NAMALWA (cell line): Measurements from ENCODE around the gene LSR.

Experiments
- DNase-seq: peaks from one replicate; pipeline ENCODE4 v3.0.0-alpha.2; 2015; ENCODE audit warnings: low spot score

LSR gene

DNA sequence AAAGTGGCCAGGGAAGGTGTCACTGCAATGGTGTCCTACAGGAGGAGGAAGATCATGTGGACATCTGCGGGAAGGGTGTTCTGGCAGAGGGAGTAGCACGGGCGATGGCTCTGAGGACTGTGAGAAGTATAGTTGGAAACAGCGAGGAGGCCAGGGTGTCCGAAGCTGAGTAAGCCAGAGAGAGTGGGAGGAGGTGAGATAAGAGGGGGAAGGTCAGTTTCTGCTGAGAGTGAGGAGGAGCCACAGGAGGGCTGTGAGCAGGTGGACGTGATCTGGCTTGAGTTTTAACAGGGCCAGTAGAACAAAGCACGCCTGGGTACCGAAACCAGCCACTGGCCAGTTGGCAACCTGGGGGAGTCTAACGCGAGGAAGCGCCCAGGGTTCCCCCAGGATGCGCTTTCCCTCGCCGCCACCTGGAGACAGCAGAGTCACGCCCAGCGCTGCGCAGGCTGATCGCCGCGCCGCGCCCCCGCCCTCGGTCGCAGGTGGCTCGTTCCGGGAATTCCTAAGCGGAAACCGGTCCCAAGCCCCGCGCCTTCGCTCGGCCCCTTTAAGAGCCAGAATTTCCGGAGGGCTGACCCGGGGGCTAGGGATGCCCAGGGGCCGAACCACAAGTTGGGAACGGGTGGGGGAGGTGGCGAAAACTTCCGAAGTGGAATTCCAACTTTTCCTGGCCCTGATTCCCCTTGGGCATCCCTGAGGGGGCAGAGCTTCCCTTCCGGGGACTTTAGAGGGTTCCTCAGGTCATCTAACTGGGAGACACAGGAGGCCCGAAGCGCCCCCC lies 1.1 kb upstream of the LSR start:
- no peak for DNase-seq

GRCh38 chr19:35249146-35249847 lies 495 bp downstream of the LSR start:
- DNase-seq, result no peak

GRCh38 chr19:35249848-35250711 lies 1.3 kb downstream of the LSR start:
- DNase-seq, result no peak

DNA sequence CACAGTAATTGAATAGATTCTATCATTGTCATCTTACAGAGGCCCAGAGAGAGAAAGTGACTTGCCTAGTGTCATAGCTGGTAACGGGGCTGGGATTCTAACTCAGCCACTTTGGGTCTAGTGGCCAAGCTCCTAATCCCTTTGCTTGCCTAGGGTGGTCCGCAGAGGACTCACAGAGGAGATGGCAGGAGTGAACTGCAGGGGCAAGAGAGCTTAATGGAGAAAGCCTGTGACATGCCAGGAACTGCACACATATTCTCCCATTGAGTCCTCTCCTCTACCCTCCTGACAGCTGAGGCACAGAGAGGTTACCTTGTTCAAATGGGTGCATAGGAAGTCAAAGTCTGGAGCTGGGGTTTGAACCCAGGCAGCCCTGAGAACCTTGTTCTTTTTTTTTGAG lies 2.7 kb downstream of the LSR start:
- no peak for DNase-seq

- no peak for DNase-seq
Observed at GRCh38 chr19:35253316-35254286, 4.8 kb downstream of the LSR start.

GRCh38 chr19:35254341-35255297 lies 5.8 kb downstream of the LSR start:
- no peak for DNase-seq

- no peak for DNase-seq
Observed at GRCh38 chr19:35256566-35256965, 7.8 kb downstream of the LSR start.

- DNase-seq, result no peak
Observed at GRCh38 chr19:35257113-35257461, 8.3 kb downstream of the LSR start.

DNA sequence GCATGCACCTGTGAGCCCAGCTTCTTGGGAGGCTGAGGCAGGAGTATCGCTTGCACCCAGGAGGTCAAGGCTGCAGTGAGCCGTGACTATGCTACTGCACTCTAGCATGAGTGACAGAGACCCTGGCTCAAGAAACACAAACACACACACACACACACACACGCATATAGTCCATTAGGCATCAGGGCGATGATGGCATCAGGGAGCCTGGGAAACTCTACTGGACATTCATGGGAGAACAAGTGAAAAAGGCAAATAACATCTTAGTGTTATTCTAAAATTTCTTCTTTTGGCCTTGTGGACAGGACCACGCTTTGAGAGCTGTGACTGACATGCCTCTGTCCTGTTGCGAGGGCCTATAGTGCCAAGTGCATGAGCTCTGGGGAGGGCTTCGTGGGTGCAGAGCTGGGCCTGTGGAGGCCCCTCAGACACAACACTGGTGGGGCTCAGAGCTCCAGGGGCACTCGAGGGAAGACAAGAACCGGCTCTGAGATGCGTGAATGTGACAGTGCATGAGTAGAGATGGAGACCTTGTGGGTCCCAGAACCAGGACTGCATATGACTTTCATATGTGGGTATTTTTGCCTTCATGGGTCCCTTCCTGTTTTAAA lies 12.0 kb downstream of the LSR start:
- DNase-seq, result no peak

DNA sequence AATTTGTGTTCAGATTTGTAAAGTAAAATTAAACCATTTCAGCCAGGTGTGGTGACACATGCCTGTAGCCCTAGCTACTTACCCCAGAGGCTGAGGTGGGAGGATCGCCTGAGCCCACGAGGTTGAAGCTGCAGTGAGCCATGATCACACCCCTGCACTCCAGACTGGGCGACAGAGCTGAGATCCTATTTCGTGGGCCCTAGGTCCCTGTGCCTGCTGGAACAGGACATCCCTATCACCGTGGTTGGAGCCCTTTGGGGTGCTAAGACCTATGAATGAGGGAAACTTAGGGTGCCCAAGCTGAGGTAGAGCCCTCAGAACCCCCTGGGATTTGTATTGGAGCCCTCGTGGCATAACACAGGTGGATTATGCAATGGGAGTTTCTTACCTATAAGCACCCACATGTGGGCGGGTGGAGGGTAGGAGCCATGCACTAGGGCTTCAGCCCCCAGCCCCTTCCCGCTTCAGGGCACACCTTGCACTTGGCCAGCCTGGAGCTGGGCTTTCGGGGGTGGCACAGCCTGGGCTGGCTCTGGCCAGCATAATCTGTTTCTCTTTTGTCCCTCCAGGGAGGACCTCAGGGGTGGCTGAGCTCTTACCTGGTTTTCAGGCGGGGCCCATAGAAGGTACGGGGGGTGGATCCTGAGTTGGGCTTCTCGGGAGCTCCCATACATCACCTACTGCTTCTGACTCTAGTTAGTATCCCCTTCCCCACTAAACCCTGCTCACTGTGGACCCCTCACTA lies 12.7 kb downstream of the LSR start:
- DNase-seq, result no peak

- no peak for DNase-seq
Observed at GRCh38 chr19:35262101-35262761, 13.4 kb downstream of the LSR start.

GRCh38 chr19:35264268-35265125 lies 15.7 kb downstream of the LSR start:
- DNase-seq, result no peak

- no peak for DNase-seq
Observed at GRCh38 chr19:35265126-35265899, 16.5 kb downstream of the LSR start.

DNA sequence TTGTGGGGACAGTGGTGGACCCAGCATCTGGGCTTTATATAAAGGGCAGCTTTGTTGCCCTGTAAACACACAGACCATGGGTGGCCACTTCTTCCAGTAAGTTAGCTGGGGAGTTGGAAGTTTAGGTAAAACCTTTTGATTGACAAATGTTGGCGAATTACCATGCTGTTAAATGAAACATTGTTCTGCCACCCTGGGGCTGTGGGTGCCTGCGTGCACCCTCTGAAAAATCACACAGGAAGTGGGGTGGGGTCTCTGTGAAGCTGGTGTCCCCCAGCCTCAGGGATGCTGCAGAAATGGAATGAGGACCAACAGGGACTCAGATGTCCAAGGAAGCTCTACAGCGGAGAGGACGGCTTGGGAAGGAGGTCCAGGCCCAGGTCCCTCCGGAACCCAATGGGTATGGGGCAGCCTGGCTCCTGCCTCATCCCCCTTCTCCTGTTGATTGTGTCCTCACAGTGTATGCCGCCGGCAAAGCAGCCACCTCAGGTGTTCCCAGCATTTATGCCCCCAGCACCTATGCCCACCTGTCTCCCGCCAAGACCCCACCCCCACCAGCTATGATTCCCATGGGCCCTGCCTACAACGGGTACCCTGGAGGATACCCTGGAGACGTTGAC lies 17.2 kb downstream of the LSR start:
- no peak for DNase-seq

DNA sequence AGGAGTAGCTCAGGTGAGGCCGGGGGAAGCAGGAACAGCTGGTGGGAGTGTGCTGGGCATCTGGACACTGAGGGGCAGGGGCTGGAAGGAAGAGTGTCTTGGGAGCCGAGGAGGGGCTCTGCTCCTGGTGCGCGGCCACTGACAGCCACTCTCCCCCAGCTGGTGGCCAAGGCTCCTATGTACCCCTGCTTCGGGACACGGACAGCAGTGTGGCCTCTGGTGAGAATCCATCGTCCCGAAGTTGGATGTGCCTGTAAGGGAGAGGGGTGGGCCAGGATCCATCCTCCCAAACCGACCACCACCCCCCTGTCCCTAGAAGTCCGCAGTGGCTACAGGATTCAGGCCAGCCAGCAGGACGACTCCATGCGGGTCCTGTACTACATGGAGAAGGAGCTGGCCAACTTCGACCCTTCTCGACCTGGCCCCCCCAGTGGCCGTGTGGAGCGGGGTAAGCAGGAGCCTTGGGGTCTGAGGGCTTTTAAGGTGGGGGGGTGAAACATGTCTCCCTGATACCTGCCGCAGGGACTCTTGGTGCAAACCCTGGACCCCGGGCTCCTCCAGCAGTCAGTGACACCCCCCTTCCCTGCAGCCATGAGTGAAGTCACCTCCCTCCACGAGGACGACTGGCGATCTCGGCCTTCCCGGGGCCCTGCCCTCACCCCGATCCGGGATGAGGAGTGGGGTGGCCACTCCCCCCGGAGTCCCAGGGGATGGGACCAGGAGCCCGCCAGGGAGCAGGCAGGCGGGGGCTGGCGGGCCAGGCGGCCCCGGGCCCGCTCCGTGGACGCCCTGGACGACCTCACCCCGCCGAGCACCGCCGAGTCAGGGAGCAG lies 17.9 kb downstream of the LSR start:
- DNase-seq, result no peak
